NCI-H1417 (cell line): ENCODE results near the gene WDR27.
"Not testable (repeated sequence)": the region's sequence is repeated elsewhere in the genome, so short reads cannot be mapped to it uniquely, and the experiment has no call there.

Experiments used
- DNase-seq, 3 experiments: peaks; one replicate each; lab custom pipeline; 2025; lab: John Stamatoyannopoulos, UW

Gene WDR27

DNA sequence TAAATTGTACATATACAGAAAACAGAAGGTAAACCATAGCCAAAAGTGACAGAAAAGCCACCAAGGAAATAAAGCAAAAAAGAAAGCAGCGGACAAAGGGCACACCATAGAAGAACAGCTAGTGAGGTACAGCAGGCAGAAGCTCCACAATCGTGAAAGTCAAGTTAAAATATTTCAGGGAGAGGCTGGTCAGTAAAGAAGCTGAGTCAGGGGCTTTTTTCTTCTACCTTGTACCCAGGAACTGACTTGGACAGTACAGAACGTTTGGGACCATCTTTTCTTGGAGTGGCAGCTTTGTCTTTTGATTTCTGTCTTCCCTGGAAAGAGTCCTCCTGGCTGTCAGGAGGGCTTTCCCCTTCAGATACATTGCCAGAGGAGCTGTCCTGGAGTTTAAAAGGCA, 8.2 kb upstream of the WDR27 start:
- DNase-seq, result no peak

GRCh38 chr6:169709293-169709692, 7.5 kb upstream of the WDR27 start:
- DNase-seq, result no peak

- no peak for DNase-seq
Measured at GRCh38 chr6:169707772-169708171, 5.9 kb upstream of the WDR27 start.

DNA sequence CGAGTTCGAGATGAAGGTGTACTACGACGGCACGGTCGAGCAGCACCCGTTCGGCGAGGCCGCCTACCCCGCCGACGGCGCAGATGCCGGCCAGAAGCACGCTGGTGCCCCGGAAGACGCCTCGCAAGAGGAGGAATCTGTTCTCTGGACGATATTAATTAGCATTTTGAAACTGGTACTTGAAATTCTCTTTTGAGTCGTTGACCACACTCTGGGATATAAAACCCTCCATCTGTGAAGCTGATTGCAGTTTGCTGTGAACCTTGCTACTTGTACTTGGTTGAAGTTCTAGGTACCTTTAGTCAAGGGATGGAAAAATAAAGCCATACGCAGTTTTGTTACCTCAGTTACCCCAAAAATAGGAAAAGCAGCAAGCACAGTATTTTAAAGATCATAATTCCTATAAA, 1.0 kb upstream of the WDR27 start:
- DNase-seq, result no peak

GRCh38 chr6:169701311-169701953, 397 bp downstream of the WDR27 start:
- peak; percentile 31 to 83 (median 71) for DNase-seq

DNA sequence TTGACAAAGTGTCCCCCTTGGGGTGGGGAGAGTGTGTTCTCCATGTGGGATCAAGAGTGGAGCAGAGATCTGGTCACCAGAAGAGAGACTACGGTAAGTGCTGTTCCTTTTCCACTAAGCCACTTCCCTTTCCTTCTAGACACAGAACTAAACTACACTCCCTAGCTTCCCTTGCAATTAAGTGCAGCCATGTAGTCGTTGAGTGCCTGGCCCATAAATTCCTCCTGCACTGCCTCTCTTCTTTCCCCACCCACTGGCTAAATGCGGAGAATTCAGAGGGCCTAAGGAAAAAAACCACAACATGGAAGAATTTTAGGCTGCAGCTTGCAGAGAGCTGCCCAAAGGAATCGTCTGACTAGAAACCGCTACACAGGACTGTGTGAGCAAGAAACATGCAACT, 1.5 kb downstream of the WDR27 start:
- peak in 1 of 3 experiments; percentile 31 for DNase-seq

GRCh38 chr6:169697115-169697514, 4.7 kb downstream of the WDR27 start:
- DNase-seq, result not testable (repeated sequence)

GRCh38 chr6:169695131-169695530, 6.7 kb downstream of the WDR27 start:
- DNase-seq, result no peak

DNA sequence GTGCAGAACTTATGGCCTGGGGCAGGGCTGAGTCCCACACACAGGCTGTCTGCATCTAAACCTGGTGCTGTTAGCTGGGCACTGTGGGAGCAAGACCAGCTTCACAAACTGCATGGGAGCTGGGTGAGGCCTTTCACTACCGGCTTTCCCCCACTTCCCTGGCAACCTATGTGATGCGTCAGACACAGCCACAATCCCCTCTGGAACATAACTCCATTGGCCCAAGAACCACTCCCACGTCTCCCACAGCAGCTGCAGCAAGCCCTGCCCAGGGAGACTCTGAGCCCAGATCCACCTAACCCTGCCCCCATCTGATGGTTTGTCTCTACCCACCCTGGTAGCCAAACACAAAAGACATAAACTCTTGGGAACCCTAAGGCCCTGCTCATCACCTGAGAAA, 9.3 kb downstream of the WDR27 start:
- DNase-seq, result no peak

DNA sequence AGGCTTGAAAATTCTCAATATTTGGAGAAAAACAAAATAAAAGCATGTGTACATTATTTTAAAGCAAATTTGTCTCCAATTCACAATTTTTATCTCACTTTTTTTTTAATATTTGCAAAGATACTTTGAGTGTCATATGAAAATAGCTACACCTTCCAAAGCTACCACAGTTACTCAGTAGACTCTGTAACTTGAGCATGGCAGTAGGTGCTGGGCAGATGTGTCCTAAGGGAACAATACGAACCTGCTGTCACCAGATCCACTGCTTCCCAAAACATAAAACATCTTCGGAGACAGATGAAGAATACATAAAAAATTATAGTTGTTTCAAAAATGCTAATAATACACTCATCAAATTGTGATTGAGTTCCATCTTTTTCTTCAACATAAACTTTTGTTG, 10.6 kb downstream of the WDR27 start:
- no peak for DNase-seq

GRCh38 chr6:169689287-169689686, 12.5 kb downstream of the WDR27 start:
- no peak for DNase-seq

DNA sequence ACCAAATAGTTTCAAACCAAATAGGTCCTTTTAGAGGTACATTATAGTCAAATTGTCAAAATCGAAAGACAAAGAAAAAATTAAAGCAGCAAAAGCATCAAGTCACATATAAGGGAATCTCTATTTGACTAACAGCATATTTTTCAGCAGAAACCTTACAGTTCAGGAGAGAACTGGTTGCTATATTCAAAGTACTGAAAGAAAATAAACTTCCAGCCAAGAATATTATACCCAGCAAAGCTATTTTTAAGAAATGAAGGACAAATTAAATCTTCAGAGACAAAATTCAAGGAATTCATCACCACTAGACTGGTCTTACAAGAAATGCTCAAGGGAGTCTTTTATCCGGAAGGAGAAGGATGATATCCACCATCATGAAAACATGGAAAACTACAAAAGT, 16.0 kb downstream of the WDR27 start:
- no peak for DNase-seq

DNA sequence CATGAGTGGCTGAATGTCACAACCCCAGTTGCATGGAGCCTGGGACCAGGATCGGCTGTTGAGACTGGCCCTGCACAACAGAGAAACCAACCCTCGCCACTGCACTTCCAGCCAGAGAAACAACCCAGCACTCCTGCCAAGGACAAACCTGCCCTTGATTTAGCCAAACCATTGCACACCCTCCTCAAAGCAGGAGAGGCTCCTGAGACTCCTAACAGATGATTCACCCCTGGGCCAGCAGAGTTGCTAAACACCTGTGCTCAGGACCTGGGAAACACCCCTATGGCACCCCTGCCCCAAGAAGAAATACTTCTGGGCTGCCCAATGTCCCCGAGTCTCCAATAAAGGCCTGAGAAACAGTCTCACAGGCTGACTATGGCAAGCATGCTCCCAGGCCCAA, 17.8 kb downstream of the WDR27 start:
- no peak for DNase-seq

GRCh38 chr6:169678342-169678741, 23.5 kb downstream of the WDR27 start:
- no peak for DNase-seq

DNA sequence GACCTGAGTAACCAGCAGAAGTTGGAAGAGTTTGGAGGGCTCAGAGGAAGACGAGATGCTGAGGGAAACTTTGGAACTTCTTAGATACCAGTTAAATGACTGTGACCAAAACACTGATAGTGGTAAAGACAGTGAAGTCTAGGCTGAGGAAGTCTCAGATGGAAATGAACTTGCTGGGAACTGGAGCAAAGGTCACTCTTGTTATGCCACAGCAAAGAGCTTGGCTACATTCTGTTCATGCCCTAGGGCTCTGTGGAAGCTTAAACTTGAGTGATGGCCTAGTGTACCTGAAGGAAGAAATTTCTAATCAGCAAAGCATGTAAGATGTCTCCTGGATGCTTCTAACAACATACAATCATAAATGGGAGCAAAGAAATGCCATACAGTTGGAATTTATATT, 24.7 kb downstream of the WDR27 start:
- DNase-seq, result no peak

DNA sequence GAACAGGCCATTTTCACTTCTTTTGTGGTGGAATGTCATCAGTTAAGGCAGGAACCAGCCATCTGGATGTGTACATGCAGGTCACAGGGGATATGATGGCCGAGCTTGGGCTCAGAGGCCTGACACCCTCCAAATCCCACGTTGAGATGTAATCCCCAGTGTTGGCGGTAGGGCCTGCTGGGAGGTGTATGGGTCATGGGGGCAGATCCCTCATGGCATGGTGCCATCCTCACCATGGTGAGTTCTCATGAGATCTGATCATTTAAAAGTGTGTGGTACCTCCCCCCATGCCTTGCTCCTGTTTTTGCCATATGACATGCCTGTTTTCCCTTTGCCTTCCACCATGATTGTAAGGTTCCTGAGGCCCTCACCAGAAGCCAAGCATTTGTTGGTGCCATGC, 26.8 kb downstream of the WDR27 start:
- DNase-seq, result no peak

- no peak for DNase-seq
Measured at GRCh38 chr6:169671563-169671962, 30.3 kb downstream of the WDR27 start.

- no peak for DNase-seq
Measured at GRCh38 chr6:169669889-169670288, 31.9 kb downstream of the WDR27 start.

- DNase-seq, result peak in 2 of 3 experiments; percentile 7 to 90
Measured at GRCh38 chr6:169669147-169669546, 32.7 kb downstream of the WDR27 start.

DNA sequence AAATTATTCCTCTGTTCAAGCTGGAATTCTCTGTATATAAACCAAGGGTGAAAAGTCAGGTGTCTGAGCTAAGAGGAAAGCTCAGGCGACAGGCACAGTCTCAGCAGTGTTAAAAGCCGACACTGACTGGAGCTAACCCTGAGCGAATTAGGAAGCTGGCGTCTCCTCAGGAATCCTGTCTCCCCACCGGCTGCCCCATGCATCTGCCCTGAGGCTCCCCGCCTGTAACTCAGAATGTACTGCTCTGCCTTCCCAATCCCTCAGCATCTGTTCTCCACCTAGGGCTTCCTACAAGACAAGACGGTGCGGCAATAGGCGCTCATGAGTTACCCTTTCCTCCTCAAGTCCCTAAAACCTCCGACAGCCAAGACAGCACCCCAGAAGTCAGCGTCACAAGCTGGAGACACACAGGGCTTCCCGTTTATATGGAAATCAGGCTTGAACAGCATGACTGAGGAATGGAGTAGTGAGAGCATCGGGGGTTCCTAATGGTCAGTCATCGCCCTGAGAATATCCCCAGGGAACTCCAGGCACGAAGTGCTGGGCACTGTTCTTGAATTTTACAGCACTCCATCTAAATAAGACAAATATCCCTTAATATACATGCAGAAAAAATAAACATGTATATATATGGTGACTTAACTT, 33.5 kb downstream of the WDR27 start:
- no peak for DNase-seq

DNA sequence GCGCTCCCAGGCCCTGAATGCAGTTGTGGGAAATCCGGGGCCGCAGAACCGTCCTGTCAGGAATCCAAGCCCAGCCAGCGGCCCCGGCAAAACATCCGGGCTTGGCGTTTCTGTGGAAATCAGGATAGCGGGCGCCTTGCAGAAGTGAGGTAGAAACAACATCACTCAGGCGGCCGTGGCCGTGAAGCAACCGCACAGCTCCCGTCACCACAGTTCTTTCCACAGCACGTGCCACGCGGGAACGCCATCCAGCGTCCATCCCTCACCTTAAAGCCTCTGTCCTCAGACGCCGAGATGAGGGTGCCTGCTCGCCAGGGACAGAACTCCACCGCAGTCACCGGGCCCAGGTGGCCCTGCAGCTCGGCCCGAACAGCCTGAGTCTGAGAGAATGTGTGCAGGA, 34.1 kb downstream of the WDR27 start:
- DNase-seq, result no peak

GRCh38 chr6:169666441-169666840, 35.4 kb downstream of the WDR27 start:
- DNase-seq, result no peak

DNA sequence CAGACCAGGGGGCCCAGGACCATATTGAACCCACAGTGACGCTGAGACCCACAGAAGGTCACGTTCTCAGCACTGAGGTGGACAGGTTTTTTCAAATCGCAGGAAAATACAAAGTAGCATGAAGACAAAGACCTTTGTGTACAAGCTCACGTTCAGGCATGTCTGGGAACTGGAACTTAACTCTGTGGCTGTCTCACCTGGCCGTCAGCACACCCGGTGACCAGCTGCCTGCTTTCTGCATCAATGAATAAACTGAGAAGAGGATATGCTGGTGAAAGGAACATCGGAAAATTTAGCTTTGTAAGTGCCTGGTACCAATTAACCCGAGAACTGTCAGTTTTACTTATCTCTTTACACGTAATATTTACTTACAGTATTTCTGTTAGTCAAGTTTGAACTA, 36.5 kb downstream of the WDR27 start:
- DNase-seq, result peak; percentile 26 to 72 (median 70)

- DNase-seq, result no peak
Measured at GRCh38 chr6:169664227-169664626, 37.6 kb downstream of the WDR27 start.
